GM19023 (cell line): ENCODE measurements around the gene SUSD1.
"Not testable (repeated sequence)": the region's sequence is repeated elsewhere in the genome, so short reads cannot be mapped to it uniquely, and the experiment has no call there.

Experiments used
- ATAC-seq: cut with Tn5 transposase; IDR thresholded peaks from one replicate; pipeline ENCODE4 v1.9.1; 2021; ENCODE audit warnings: mild to moderate bottlenecking, moderate library complexity; ENCODE audit not compliant: unreplicated experiment

SUSD1 gene

GRCh38 chr9:112174222-112174964, 704 bp downstream of the SUSD1 start:
- ATAC-seq, result peak; percentile 82

GRCh38 chr9:112173489-112174221, 1.4 kb downstream of the SUSD1 start:
- no peak for ATAC-seq

- ATAC-seq, result no peak
Observed at GRCh38 chr9:112170968-112171367, 4.1 kb downstream of the SUSD1 start.

GRCh38 chr9:112170235-112170634, 4.9 kb downstream of the SUSD1 start:
- no peak for ATAC-seq

- ATAC-seq, result no peak
Observed at GRCh38 chr9:112169368-112169767, 5.7 kb downstream of the SUSD1 start.

GRCh38 chr9:112168197-112168596, 6.9 kb downstream of the SUSD1 start:
- no peak for ATAC-seq

- no peak for ATAC-seq
Observed at GRCh38 chr9:112166176-112167140, 8.6 kb downstream of the SUSD1 start.

GRCh38 chr9:112162621-112163413, 12.3 kb downstream of the SUSD1 start:
- ATAC-seq, result no peak

- no peak for ATAC-seq
Observed at GRCh38 chr9:112159781-112160180, 15.3 kb downstream of the SUSD1 start.

- no peak for ATAC-seq
Observed at GRCh38 chr9:112158656-112159367, 16.3 kb downstream of the SUSD1 start.

GRCh38 chr9:112157961-112158360, 17.1 kb downstream of the SUSD1 start:
- ATAC-seq, result no peak

GRCh38 chr9:112157087-112157486, 18.0 kb downstream of the SUSD1 start:
- ATAC-seq, result no peak

- no peak for ATAC-seq
Observed at GRCh38 chr9:112149211-112149610, 25.9 kb downstream of the SUSD1 start.

- ATAC-seq, result no peak
Observed at GRCh38 chr9:112145886-112146285, 29.2 kb downstream of the SUSD1 start.

GRCh38 chr9:112144807-112145206, 30.3 kb downstream of the SUSD1 start:
- no peak for ATAC-seq

- no peak for ATAC-seq
Observed at GRCh38 chr9:112142420-112142819, 32.7 kb downstream of the SUSD1 start.

- no peak for ATAC-seq
Observed at GRCh38 chr9:112140936-112141335, 34.2 kb downstream of the SUSD1 start.

- ATAC-seq, result no peak
Observed at GRCh38 chr9:112137066-112137465, 38.0 kb downstream of the SUSD1 start.

GRCh38 chr9:112135706-112136105, 39.4 kb downstream of the SUSD1 start:
- no peak for ATAC-seq

GRCh38 chr9:112133806-112134205, 41.3 kb downstream of the SUSD1 start:
- ATAC-seq, result not testable (repeated sequence)
